H1 (cell line): Measurements from ENCODE around the gene UFSP1.

Experiments
- CEBPB ChIP-seq: IDR thresholded peaks from 2 replicates; pipeline ENCODE4 v1.6.1; 2012; ENCODE audit warnings: low read depth, low read length
- CHD2 ChIP-seq: IDR thresholded peaks from 2 replicates; pipeline ENCODE4 v1.6.1; 2012; ENCODE audit warnings: low read length, improper control_type of control experiment
- POLR2A ChIP-seq, 2 experiments: IDR thresholded peaks; 1 replicate in 1 of 2; 2 replicates in 1 of 2; pipeline ENCODE4 v1.6.1; 2011; ENCODE audit warnings: low read depth in 2 of 2, low read length in 2 of 2, mild to moderate bottlenecking in 2 of 2; ENCODE audit errors: control extremely low read depth in 1 of 2
- POLR2AphosphoS5 ChIP-seq: IDR thresholded peaks from 2 replicates; pipeline ENCODE4 v1.6.1; 2011; ENCODE audit warnings: low read depth, low read length
- RAD21 ChIP-seq, 2 experiments: IDR thresholded peaks in 1 of 2; conservative IDR thresholded peaks in 1 of 2; 2 replicates each; pipeline ENCODE4 v1.6.1; 2011; ENCODE audit warnings: low read depth in 2 of 2, low read length in 2 of 2, improper control_type of control experiment in 1 of 2, inconsistent platforms in 1 of 2, mild to moderate bottlenecking in 1 of 2, moderate library complexity in 1 of 2
- SIN3A ChIP-seq, 2 experiments: IDR thresholded peaks in 1 of 2; conservative IDR thresholded peaks in 1 of 2; 2 replicates each; pipeline ENCODE4 v1.6.1; 2011 to 2012; ENCODE audit warnings: low read length in 2 of 2, improper control_type of control experiment in 1 of 2, low read depth in 1 of 2, mild to moderate bottlenecking in 1 of 2

DNA sequence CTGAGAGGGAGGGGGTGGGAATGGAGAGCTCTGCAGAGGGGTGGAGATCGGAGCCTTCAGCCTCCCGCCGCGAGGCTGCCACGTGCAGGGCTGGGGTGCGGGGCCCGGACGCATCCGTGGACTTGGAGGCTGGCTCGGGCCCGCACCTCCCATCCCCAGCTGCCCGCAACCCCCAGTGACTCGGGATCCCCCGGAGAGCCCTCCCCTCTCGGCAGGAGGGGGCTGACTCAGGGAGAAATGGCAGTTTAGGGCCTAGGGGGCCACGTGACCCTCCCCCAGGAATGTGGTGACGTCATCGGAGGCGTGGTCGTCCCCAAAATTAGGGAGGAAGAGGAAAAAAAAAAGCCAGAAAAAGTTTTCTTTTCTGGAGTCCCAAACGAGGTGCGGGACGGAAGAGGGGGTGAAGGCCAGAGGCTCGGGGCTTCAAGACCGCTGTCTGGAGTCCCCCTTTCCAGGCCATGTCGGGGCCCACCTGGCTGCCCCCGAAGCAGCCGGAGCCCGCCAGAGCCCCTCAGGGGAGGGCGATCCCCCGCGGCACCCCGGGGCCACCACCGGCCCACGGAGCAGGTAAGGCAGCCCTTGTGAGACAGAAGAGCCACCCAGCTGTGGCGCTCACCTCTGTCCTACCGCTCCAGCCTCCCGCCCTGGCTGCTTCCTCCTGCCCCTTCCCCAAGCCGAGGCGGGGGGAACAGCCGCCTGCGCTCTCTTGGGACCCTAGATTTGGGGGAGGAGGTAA, 22.3 kb downstream of the UFSP1 start, which contains the start of gene TRIP6:
- TF ChIP-seq SIN3A (conservative IDR thresholded peaks at IDR 0.05 in 1 of 2, IDR thresholded peaks at IDR 0.05 in 1 of 2; ENCODE audit: low read depth in 1 of 2, low read length in 2 of 2) (peak; percentile 38 to 43; a peak in 1 of 4 replicates), POLR2A (IDR thresholded peaks at IDR 0.05; ENCODE audit: control extremely low read depth in 1 of 2, low read depth in 2 of 2, low read length in 2 of 2) (peak in 1 of 2 experiments; percentile 73; a peak in 2 of 3 replicates), POLR2AphosphoS5 (peak; percentile 60), CHD2 (0 out of 2 replicates have a peak, but pooled peaks have one; percentile 23), CEBPB (no peak), RAD21 (IDR thresholded peaks at IDR 0.05 in 1 of 2, conservative IDR thresholded peaks at IDR 0.05 in 1 of 2; ENCODE audit: low read depth in 2 of 2, low read length in 2 of 2) (no peak)
